ENCODE data around the gene ATP2B2.

The ATP2B2 gene

GRCh38 chr3:10358309-10358980, 146.9 kb downstream of the ATP2B2 start:
- DNase-seq (ENCODE audit: low spot score): no peak

- no peak for DNase-seq (ENCODE audit: low spot score)
Observed at GRCh38 chr3:10357592-10358308, 147.6 kb downstream of the ATP2B2 start.

- no peak for DNase-seq (ENCODE audit: low spot score)
Observed at GRCh38 chr3:10357095-10357494, 148.3 kb downstream of the ATP2B2 start.

GRCh38 chr3:10356461-10356981, 148.9 kb downstream of the ATP2B2 start:
- DNase-seq (ENCODE audit: low spot score): no peak

GRCh38 chr3:10354361-10355015, 150.9 kb downstream of the ATP2B2 start:
- DNase-seq (ENCODE audit: low spot score): no peak

- DNase-seq (ENCODE audit: low spot score): no peak
Observed at GRCh38 chr3:10353661-10354360, 151.6 kb downstream of the ATP2B2 start.

- no peak for DNase-seq (ENCODE audit: low spot score)
Observed at GRCh38 chr3:10353160-10353559, 152.2 kb downstream of the ATP2B2 start.

- DNase-seq (ENCODE audit: low spot score): no peak
Observed at GRCh38 chr3:10352146-10352911, 153.1 kb downstream of the ATP2B2 start.

GRCh38 chr3:10351013-10351735, 154.2 kb downstream of the ATP2B2 start:
- DNase-seq (ENCODE audit: low spot score): no peak

- no peak for DNase-seq (ENCODE audit: low spot score)
Observed at GRCh38 chr3:10350324-10350985, 154.9 kb downstream of the ATP2B2 start.

GRCh38 chr3:10349801-10350200, 155.6 kb downstream of the ATP2B2 start:
- DNase-seq (ENCODE audit: low spot score): no peak

- DNase-seq (ENCODE audit: low spot score): no peak
Observed at GRCh38 chr3:10348404-10348721, 157.0 kb downstream of the ATP2B2 start.

GRCh38 chr3:10347648-10348403, 157.6 kb downstream of the ATP2B2 start:
- DNase-seq (ENCODE audit: low spot score): no peak

GRCh38 chr3:10345911-10346310, 159.5 kb downstream of the ATP2B2 start:
- DNase-seq (ENCODE audit: low spot score): no peak

- DNase-seq (ENCODE audit: low spot score): no peak
Observed at GRCh38 chr3:10344944-10345575, 160.3 kb downstream of the ATP2B2 start.

GRCh38 chr3:10344147-10344943, 161.0 kb downstream of the ATP2B2 start:
- peak; percentile 94 for DNase-seq (ENCODE audit: low spot score)

GRCh38 chr3:10343526-10343925, 161.9 kb downstream of the ATP2B2 start:
- DNase-seq (ENCODE audit: low spot score): no peak

GRCh38 chr3:10342781-10343180, 162.6 kb downstream of the ATP2B2 start:
- DNase-seq (ENCODE audit: low spot score): no peak

Data from HuH-7 (cell line).